Panc1 (cell line): ENCODE results near the gene CLVS2.

ENCODE experiments used
- CTCF ChIP-seq: fragments of 450-650 bp; IDR thresholded peaks from 2 replicates; pipeline ENCODE4 v1.5.1; 2017; ENCODE audit warnings: mild to moderate bottlenecking
- POLR2AphosphoS5 ChIP-seq: IDR thresholded peaks from 2 replicates; pipeline ENCODE4 v1.6.1; 2012; ENCODE audit warnings: mild to moderate bottlenecking, low read depth, low read length, moderate library complexity

- TF ChIP-seq CTCF (no peak), POLR2AphosphoS5 (no peak)
Observed at GRCh38 chr6:123117145-123117908, 121.3 kb downstream of the CLVS2 start.
